ENCODE results near the gene PDCL3. TPM values are rescaled to one million over a fixed set of nuclear protein-coding genes. Genes with fewer than 3 reads are reported as not detected.

Gene PDCL3
- total RNA-seq, 2 experiments from 2014 or later: 39.3 to 41.9 TPM

DNA sequence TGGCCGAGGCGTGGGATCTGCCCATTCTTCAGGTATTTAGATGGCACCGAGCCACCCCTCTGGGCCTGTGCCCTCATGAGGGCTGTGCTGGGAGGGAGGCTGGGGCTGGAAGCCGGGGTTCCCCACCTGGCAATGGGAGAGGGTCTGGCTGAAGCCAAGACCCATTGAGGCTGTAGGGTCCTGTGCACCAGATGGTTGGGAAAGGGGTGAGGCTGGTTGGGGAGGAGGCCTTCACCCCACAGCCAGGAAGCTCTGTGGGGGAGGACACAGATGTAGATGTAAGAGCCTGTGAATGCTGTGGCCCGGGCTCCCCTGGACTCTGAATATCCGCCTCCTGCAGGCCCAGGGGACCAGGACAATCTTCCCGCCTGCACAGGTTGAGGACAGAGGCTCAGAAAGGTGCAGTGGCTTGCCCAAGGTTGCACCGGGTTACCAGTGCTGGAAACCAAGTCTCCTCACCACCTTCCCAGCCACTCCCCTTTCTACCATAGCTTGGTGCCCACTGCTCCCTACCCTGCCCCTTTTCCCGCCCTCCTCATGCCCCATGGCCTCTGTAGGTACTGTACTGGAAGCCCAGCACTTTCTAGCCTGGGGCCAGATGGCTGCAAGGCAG lies 49.7 kb downstream of the PDCL3 start:
- Mint-ChIP-seq H3K4me3 (no peak overlapping the region), H3K27ac (no peak overlapping the region), H3K9me3 (ENCODE audit: low read depth) (no peaks in the 10 kb centered on the region), H3K36me3 (ENCODE audit: low read depth) (no peaks in the 10 kb centered on the region), H3K4me1 (peaks cover 5% of the 10 kb centered on the region), H3K27me3 (no peaks in the 10 kb centered on the region)
- intact Hi-C loops (cut with DNase I, micrococcal nuclease): loop anchor here in 1 of 2 experiments (10.0 kb wide), 1 partner anchor 122 kb away; no protein-coding TSS in a partner anchor
- no peak for ATAC-seq
- DNase-seq: no peak
- POLR2A ChIA-PET: no interaction called here
- CTCF ChIA-PET: interaction anchor here (1.2 to 3.4 kb wide), 2 partner anchors 261 to 375 kb away, joined by 4 to 21 read pairs; no protein-coding TSS in a partner anchor

DNA sequence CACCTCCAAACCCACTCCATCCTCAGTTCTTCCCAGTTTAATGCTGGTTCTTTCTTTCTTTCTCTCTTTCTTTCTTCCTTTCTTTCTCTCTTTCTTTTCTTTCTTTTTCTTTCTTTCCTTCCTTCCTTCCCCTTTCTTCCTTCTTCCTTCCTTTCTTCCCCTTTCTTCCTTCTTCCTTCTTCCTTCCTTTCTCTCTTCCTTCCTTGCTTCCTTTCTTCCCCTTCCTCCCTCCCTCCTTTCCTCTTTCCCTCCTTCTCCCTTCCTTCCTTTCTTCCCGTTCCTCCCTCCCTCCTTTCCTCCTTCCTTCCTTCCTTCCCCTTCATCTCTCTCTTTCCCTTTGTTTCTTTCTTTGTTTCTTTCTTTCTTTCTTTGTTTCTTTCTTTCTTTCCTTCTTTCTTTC lies 50.9 kb downstream of the PDCL3 start:
- Mint-ChIP-seq H3K4me1 (peaks cover 5% of the 10 kb centered on the region), H3K9me3 (ENCODE audit: low read depth) (no peaks in the 10 kb centered on the region), H3K27ac (no peak overlapping the region), H3K4me3 (no peak overlapping the region), H3K36me3 (ENCODE audit: low read depth) (no peaks in the 10 kb centered on the region), H3K27me3 (no peaks in the 10 kb centered on the region)
- ChIA-PET POLR2A (no interaction called here), CTCF (no interaction called here)
- DNase-seq (no peak), ATAC-seq (no peak)
- intact Hi-C loops (cut with DNase I, micrococcal nuclease): loop anchor here in 1 of 2 experiments (10.0 kb wide), 1 partner anchor 121 kb away; no protein-coding TSS in a partner anchor

DNA sequence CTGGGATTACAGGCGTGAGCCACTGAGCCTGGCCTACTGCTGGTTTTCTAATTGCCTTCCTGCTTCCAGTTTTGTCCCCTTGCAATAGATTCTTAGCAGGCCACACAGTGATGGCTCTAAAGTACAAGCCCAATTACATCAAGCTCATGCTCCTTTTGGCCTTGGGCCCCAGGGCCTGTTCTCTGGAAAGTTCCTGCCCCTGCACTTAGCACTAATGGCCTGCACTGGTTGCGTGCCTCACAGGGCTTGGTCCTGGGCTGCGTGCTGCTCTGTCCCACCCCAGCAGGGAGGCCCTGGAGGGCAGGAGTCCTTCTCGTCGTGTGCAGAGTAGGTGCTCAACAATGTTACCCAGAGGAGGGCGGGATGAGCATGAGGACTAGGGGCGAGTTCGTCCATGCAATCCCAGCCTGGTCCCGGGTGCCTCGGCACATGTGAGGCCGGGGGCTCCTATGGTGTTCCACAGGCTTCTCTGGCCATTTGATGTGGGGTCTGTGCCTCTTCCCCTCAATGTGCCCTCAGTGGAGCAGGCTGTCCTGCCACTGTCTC lies 51.7 kb downstream of the PDCL3 start:
- ChIA-PET CTCF (interaction anchor here (0.7 kb wide), 1 partner anchor 46 kb away, joined by 3 read pairs; no protein-coding TSS in a partner anchor), POLR2A (no interaction called here)
- DNase-seq (no peak), ATAC-seq (no peak)
- intact Hi-C loops (cut with DNase I, micrococcal nuclease): loop anchor here in 1 of 2 experiments (10.0 kb wide), 1 partner anchor 120 kb away; no protein-coding TSS in a partner anchor
- no peak overlapping the region for H3K27ac Mint-ChIP-seq
- no peak overlapping the region for H3K4me3 Mint-ChIP-seq
- peaks cover 5% of the 10 kb centered on the region for H3K4me1 Mint-ChIP-seq
- no peaks in the 10 kb centered on the region for H3K27me3 Mint-ChIP-seq
- H3K36me3 Mint-ChIP-seq (ENCODE audit: low read depth): no peaks in the 10 kb centered on the region
- no peaks in the 10 kb centered on the region for H3K9me3 Mint-ChIP-seq (ENCODE audit: low read depth)

DNA sequence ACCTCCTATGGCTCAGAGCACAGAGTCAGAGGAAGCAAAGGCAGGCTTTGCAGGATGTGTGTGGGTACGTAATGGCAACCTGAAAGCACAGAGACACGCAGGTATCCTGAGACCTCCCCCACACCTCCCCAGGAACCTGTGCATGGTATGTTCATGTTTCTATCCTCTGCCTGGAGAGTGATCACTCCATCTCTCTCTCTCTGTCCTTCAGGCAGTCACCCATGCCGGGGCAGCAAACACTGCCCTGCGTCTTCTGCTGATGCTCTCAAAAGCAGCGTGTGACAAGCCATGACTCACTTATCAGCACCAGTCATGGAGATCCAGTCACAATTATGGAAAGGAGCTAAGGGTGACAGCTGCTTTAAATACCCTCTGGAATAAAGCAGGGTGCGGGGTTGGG lies 52.7 kb downstream of the PDCL3 start:
- CTCF ChIA-PET: no interaction called here
- H3K4me1 Mint-ChIP-seq: peaks cover 5% of the 10 kb centered on the region
- no peaks in the 10 kb centered on the region for H3K36me3 Mint-ChIP-seq (ENCODE audit: low read depth)
- H3K4me3 Mint-ChIP-seq: no peak overlapping the region
- intact Hi-C loops (cut with DNase I, micrococcal nuclease): loop anchor here in 1 of 2 experiments (10.0 kb wide), 1 partner anchor 119 kb away; no protein-coding TSS in a partner anchor
- no peaks in the 10 kb centered on the region for H3K9me3 Mint-ChIP-seq (ENCODE audit: low read depth)
- H3K27ac Mint-ChIP-seq: no peak overlapping the region
- POLR2A ChIA-PET: interaction anchor here (1.2 kb wide), 1 partner anchor 13 kb away, joined by 3 read pairs; no protein-coding TSS in a partner anchor
- no peaks in the 10 kb centered on the region for H3K27me3 Mint-ChIP-seq
- DNase-seq: no peak
- no peak for ATAC-seq

DNA sequence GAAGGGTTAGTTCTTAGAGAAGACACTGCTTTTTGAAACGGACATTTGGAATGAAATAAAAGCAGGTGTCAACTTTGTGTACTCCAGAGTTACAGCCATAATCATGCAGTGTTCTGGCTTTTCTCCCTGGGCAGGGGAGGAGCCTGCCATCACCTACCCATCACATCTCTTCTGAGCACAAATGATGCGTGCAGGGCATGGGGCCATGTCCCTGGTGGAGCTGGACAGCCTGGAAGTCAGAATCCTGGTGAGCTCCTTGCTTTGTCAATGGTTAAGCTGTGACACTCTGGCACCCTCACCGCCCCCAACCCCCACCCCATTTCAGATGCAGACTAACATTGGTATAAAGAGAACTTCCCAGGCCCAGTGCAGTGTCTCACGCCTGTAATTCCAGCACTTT lies 53.1 kb downstream of the PDCL3 start:
- DNase-seq: no peak
- no peaks in the 10 kb centered on the region for H3K27me3 Mint-ChIP-seq
- no peaks in the 10 kb centered on the region for H3K36me3 Mint-ChIP-seq (ENCODE audit: low read depth)
- ATAC-seq: no peak
- H3K27ac Mint-ChIP-seq: no peak overlapping the region
- H3K4me1 Mint-ChIP-seq: peaks cover 5% of the 10 kb centered on the region
- no peak overlapping the region for H3K4me3 Mint-ChIP-seq
- CTCF ChIA-PET: no interaction called here
- POLR2A ChIA-PET: interaction anchor here (1.2 kb wide), 1 partner anchor 12 kb away, joined by 3 read pairs; no protein-coding TSS in a partner anchor
- intact Hi-C loops (cut with DNase I, micrococcal nuclease): loop anchor here in 1 of 2 experiments (10.0 kb wide), 1 partner anchor 119 kb away; no protein-coding TSS in a partner anchor
- no peaks in the 10 kb centered on the region for H3K9me3 Mint-ChIP-seq (ENCODE audit: low read depth)

DNA sequence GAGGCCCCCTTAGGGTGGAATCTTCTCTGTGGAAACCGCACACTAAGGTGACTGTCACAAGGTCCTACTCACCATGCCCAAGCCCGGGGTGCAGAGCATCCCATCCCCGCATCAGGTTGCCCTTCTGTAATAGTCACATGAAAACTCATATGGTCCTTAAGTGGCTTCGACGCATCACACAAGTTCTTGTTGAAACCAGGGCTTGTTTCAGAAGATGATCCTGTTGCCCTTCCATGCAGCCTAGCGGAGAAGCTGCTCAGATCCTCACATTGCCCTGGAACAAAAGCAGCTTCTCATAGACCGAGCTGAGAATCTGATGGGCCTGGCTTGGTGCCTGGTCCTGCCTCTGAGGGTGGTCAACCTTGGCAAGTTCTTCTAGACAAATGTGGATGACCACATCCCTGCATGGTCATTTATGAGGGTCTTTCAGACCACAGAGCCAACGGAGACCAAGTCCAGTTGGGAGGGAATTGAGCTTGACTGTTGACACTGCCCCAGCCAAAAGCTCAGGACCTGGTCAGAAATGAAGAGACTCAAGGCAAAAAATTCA lies 54.1 kb downstream of the PDCL3 start:
- POLR2A ChIA-PET: interaction anchor here (1.2 kb wide), 1 partner anchor 11 kb away, joined by 3 read pairs; no protein-coding TSS in a partner anchor
- H3K4me3 Mint-ChIP-seq: no peak overlapping the region
- H3K36me3 Mint-ChIP-seq (ENCODE audit: low read depth): no peaks in the 10 kb centered on the region
- H3K27ac Mint-ChIP-seq: no peak overlapping the region
- intact Hi-C loops (cut with DNase I, micrococcal nuclease): loop anchor here in 1 of 2 experiments (10.0 kb wide), 1 partner anchor 118 kb away; no protein-coding TSS in a partner anchor
- peaks cover 1% of the 10 kb centered on the region for H3K9me3 Mint-ChIP-seq (ENCODE audit: low read depth)
- H3K4me1 Mint-ChIP-seq: peaks cover 5% of the 10 kb centered on the region
- no peak for ATAC-seq
- H3K27me3 Mint-ChIP-seq: no peaks in the 10 kb centered on the region
- CTCF ChIA-PET: interaction anchor here (0.6 to 1.0 kb wide), 3 partner anchors 13 to 589 kb away, joined by 3 read pairs; no protein-coding TSS in a partner anchor
- no peak for DNase-seq

DNA sequence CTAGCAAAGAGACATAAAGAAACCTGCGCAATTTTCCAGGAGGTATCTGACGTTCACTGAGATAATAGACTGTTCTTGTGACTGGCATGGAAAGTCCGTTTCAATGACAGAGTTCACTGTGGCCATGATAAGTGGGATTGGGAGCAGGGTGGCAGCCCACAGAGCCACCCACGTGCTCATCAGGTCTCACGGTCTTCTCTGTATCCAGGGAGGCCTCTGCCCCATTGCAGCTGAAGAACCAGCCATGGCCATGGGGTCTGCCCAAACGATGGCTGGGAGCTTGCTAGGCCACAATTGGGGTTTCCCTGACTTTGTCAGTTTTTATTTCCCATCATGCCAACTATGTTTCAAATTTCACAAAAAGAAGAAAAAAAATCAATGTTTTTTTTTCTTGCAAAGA lies 57.2 kb downstream of the PDCL3 start:
- CTCF ChIA-PET: interaction anchor here (0.7 to 2.1 kb wide), 3 partner anchors 9 to 87 kb away, joined by 3 to 7 read pairs (median 3); no protein-coding TSS in a partner anchor
- Mint-ChIP-seq H3K4me1 (peaks cover 5% of the 10 kb centered on the region), H3K4me3 (no peak overlapping the region), H3K36me3 (ENCODE audit: low read depth) (no peaks in the 10 kb centered on the region), H3K9me3 (ENCODE audit: low read depth) (peaks cover 6% of the 10 kb centered on the region), H3K27ac (no peak overlapping the region), H3K27me3 (no peaks in the 10 kb centered on the region)
- DNase-seq (no peak), ATAC-seq (no peak)
- POLR2A ChIA-PET: no interaction called here
- intact Hi-C loops (cut with DNase I, micrococcal nuclease): loop anchor here in 1 of 2 experiments (10.0 kb wide), 1 partner anchor 115 kb away; no protein-coding TSS in a partner anchor

DNA sequence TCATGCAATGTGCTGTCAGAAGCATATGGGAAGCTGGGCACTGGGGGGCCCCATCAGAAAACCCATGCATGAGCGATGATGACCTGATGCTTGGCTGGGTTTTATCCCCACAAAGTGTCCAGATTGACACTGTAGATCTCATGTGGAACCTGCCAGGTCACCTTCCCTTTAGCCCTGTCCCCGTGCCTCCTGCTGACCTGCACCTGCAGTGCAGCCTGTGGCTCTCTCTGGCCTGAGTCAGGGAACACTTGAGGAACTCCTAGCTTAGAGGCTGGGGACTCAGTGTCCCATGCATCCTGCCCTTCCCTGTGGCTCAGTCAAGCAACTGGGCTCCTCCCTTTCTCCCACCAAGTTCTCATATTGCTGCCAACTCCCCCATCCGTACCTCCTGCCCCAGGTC lies 57.7 kb downstream of the PDCL3 start:
- Mint-ChIP-seq H3K9me3 (ENCODE audit: low read depth) (peaks cover 6% of the 10 kb centered on the region), H3K4me1 (peaks cover 5% of the 10 kb centered on the region), H3K4me3 (no peak overlapping the region), H3K27me3 (no peaks in the 10 kb centered on the region), H3K27ac (no peak overlapping the region), H3K36me3 (ENCODE audit: low read depth) (no peaks in the 10 kb centered on the region)
- DNase-seq: no peak
- ChIA-PET POLR2A (no interaction called here), CTCF (interaction anchor here (1.0 to 2.1 kb wide), 2 partner anchors 10 to 14 kb away, joined by 3 to 7 read pairs; no protein-coding TSS in a partner anchor)
- intact Hi-C loops (cut with DNase I, micrococcal nuclease): no loop called here
- no peak for ATAC-seq

DNA sequence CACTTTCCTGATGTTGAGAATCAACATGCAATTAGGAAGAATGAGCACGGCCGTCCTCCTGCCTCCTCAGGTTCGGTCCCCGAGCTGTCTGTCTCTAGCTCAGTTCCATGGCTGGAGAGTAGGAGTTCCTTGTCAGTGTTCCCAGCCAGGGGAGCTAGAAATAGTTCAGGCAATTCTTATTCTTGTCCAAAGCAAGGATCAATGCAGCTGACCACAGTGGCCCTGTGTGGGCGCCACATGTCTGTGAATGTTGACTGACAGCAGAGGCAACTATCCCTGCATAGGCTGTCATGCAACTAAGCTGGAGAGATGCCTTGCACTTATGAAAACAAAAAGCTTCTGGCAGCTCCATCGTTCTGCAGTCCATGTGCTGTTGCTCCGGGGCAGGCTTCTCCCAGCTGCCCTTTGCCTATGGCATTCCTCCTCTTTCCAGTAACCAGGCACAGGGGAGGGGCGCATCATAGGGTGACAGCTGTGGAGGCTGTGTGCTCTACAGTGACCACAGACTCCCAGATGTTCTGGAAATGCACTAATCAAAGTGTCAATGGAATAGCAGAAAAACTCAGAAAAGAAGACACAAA lies 58.7 kb downstream of the PDCL3 start:
- POLR2A ChIA-PET: no interaction called here
- no peaks in the 10 kb centered on the region for H3K27me3 Mint-ChIP-seq

DNA sequence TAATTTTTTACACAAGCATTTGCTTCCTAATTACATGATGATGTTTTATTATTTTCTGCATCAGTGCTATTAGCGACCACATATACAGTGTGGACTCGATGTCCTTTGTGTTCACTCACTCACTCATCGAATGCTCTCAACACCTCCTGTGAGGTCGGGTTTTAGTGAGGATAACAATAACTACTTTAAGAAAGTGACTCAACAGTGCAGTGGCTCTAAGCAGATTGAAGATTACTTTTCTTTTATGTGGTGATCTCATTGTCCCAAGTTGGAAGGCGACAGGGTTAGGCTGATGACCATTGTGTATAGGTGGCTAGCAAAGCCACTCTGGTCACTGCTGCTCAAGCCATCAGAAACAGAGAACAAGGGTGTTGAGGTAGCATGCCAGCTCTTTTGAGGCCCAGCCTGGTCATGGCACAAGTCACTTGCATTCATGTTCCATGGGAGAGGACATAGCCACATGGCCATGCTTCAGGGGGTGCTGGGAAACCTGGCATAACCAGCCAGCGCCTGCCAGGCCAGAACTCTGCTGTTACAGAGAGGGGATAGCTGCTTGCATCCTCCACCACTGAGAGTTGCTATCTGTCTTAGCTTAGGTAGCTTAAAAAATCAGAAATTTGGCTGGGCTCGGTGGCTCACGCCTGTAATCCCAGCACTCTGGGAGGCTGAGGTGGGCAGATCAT lies 60.4 kb downstream of the PDCL3 start:
- no peaks in the 10 kb centered on the region for H3K27me3 Mint-ChIP-seq
- ChIA-PET POLR2A (no interaction called here), CTCF (interaction anchor here (1.3 kb wide), 1 partner anchor 15 kb away, joined by 4 read pairs; no protein-coding TSS in a partner anchor)
- H3K27ac Mint-ChIP-seq: no peak overlapping the region
- peaks cover 6% of the 10 kb centered on the region for H3K9me3 Mint-ChIP-seq (ENCODE audit: low read depth)
- peaks cover 7% of the 10 kb centered on the region for H3K4me1 Mint-ChIP-seq
- ATAC-seq: no peak
- H3K36me3 Mint-ChIP-seq (ENCODE audit: low read depth): no peaks in the 10 kb centered on the region
- intact Hi-C loops (cut with DNase I, micrococcal nuclease): no loop called here
- DNase-seq: no peak
- no peak overlapping the region for H3K4me3 Mint-ChIP-seq

More for the DNA sequence above, 58.7 kb downstream of the PDCL3 start:
- Mint-ChIP-seq H3K9me3 (ENCODE audit: low read depth) (peaks cover 6% of the 10 kb centered on the region), H3K27ac (no peak overlapping the region), H3K4me3 (no peak overlapping the region), H3K36me3 (ENCODE audit: low read depth) (no peaks in the 10 kb centered on the region), H3K4me1 (peaks cover 3% of the 10 kb centered on the region)
- ATAC-seq (no peak), DNase-seq (no peak)
- intact Hi-C loops (cut with DNase I, micrococcal nuclease): no loop called here
- CTCF ChIA-PET: interaction anchor here (0.7 kb wide), 1 partner anchor 240 kb away, joined by 3 read pairs; no protein-coding TSS in a partner anchor

DNA sequence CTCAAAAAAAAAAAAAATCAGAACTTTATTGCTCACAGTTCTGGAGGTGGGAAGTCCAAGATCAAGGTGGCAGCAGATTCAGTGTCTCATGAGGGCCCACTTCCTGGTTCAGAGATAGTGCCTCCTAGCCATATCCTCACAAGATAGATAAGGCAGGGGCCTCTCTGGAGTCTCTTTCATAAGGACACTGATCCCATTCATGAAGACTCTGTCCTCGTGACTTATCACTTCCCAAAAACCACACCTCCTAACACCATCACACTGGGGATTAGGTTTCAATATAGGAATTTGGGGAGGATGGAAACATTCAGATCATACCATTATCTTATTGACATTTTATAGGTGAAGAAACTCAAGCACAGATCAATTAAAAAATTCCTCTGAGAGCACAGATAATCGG lies 61.1 kb downstream of the PDCL3 start:
- intact Hi-C loops (cut with DNase I, micrococcal nuclease): no loop called here
- ChIA-PET POLR2A (no interaction called here), CTCF (interaction anchor here (0.6 kb wide), 1 partner anchor 293 kb away, joined by 4 read pairs; no protein-coding TSS in a partner anchor)
- H3K4me1 Mint-ChIP-seq: peaks cover 7% of the 10 kb centered on the region
- H3K36me3 Mint-ChIP-seq (ENCODE audit: low read depth): no peaks in the 10 kb centered on the region
- DNase-seq (no peak), ATAC-seq (no peak)
- peaks cover 6% of the 10 kb centered on the region for H3K9me3 Mint-ChIP-seq (ENCODE audit: low read depth)
- no peaks in the 10 kb centered on the region for H3K27me3 Mint-ChIP-seq
- no peak overlapping the region for H3K4me3 Mint-ChIP-seq
- H3K27ac Mint-ChIP-seq: no peak overlapping the region

Measured in activated CD4-positive, alpha-beta T cell treated with anti-CD3 and anti-CD28 coated beads for 36 hours (primary cell).